HepG2 (cell line): Measurements from ENCODE around the gene PPP1R7. TPM values are rescaled to one million over a fixed set of nuclear protein-coding genes. Genes with fewer than 3 reads are reported as not detected.
A peak's percentile ranks its signal among the peaks of the same experiment; 100 is the strongest.

ENCODE experiments used
- ATAC-seq: fragments of 200-7000 bp; cut with Tn5 transposase; 3 replicates; pipeline ENCODE4 v1.9.1; 2020; ENCODE audit warnings: mild to moderate bottlenecking, moderate library complexity
- BruUV-seq: library from RNA; stranded (reverse); fragments of 400-500 nt; replicated peaks from 2 replicates; lab custom pipeline; 2021; lab: Mats Ljungman, UMichigan
- CTCF ChIA-PET: fragments of 300-600 bp; formaldehyde crosslinking; extraction: SDS; loops from one replicate; lab custom pipeline; 2021; ENCODE audit warnings: low total read pairs, inconsistent platforms, low intra/inter-chr PET ratio; lab: Yijun Ruan, JAX
- POLR2A ChIA-PET: fragments of 350-600 bp; sonication (Branson Sonifier 250); formaldehyde crosslinking; loops from one replicate; lab custom pipeline; 2020; ENCODE audit warnings: antibody characterized with exemption, inconsistent platforms; lab: Yijun Ruan, JAX
- DNase-seq: peaks from one replicate; pipeline ENCODE4 v3.0.0-alpha.2; 2015; ENCODE audit warnings: low spot score
- FAIRE-seq: peaks from 3 replicates; lab custom pipeline; 2011; peaks lifted over from hg19 to GRCh38; lab: Jason Lieb, UNC
- H2AFZ ChIP-seq: one replicate; pipeline ENCODE4 v1.6.1; 2011; ENCODE audit warnings: low read length, inconsistent platforms
- H3K27ac ChIP-seq: fragments of 300-600 bp; 3 replicates; pipeline ENCODE4 v1.8.0; 2011; ENCODE audit warnings: mixed run types, mild to moderate bottlenecking, mixed read lengths, low read length, inconsistent platforms; ENCODE audit not compliant: insufficient read depth; ENCODE audit errors: extremely low read length
- H3K27me3 ChIP-seq, 2 experiments: fragments of 200-600 bp in 1 of 2; 2 replicates in 1 of 2; 3 replicates in 1 of 2; pipeline versions ENCODE4 v1.6.0 to v1.8.0; 2011; ENCODE audit warnings: low read length in 2 of 2, mild to moderate bottlenecking in 2 of 2, moderate library complexity in 2 of 2, inconsistent platforms in 1 of 2; ENCODE audit not compliant: insufficient read depth in 2 of 2, control insufficient read depth in 1 of 2
- H3K36me3 ChIP-seq, 2 experiments: fragments of 200-600 bp in 1 of 2; replicated peaks in 1 of 2; 2 replicates in 1 of 2; 3 replicates in 1 of 2; pipeline versions ENCODE4 v1.5.1 to v1.8.0; 2011; ENCODE audit warnings: low read length in 2 of 2, inconsistent platforms in 1 of 2; ENCODE audit not compliant: insufficient read depth in 2 of 2, control insufficient read depth in 1 of 2
- H3K4me1 ChIP-seq: 2 replicates; pipeline ENCODE4 v1.5.1; 2012; ENCODE audit warnings: low read length, inconsistent platforms; ENCODE audit not compliant: insufficient read depth
- H3K4me2 ChIP-seq: 2 replicates; pipeline ENCODE4 v1.6.0; 2011; ENCODE audit warnings: low read depth, low read length, inconsistent platforms
- H3K4me3 ChIP-seq, 3 experiments: fragments of 200-600 bp in 1 of 3; sonication (generic), shearing (Covaris generic) in 1 of 3; replicated peaks in 1 of 3; 2 replicates each; pipeline ENCODE4 v1.5.1; 2011 to 2016; ENCODE audit warnings: low read length in 3 of 3, inconsistent platforms in 2 of 3, low read depth in 2 of 3, mild to moderate bottlenecking in 2 of 3, control low read depth in 1 of 3, mixed read lengths in 1 of 3; ENCODE audit not compliant: insufficient read depth in 1 of 3
- H3K79me2 ChIP-seq: one replicate; pipeline ENCODE4 v1.6.1; 2011; ENCODE audit warnings: low read length, inconsistent platforms; ENCODE audit not compliant: insufficient read depth
- H3K9ac ChIP-seq: 2 replicates; pipeline ENCODE4 v1.6.0; 2011; ENCODE audit warnings: mild to moderate bottlenecking, low read depth, low read length, inconsistent platforms; ENCODE audit not compliant: insufficient read depth
- H3K9me3 ChIP-seq: 2 replicates; pipeline ENCODE4 v1.5.1; 2012; ENCODE audit warnings: mild to moderate bottlenecking, low read length
- H4K20me1 ChIP-seq: 2 replicates; pipeline ENCODE4 v1.6.0; 2011; ENCODE audit warnings: inconsistent platforms, mild to moderate bottlenecking, low read length, moderate library complexity; ENCODE audit not compliant: insufficient read depth
- ARNT2 ChIP-seq: sonication (generic); formaldehyde crosslinking; IDR thresholded peaks from 2 replicates; pipeline ENCODE4 v1.8.0; 2022; ENCODE audit warnings: mild to moderate bottlenecking, low read depth, missing genetic modification reagents, moderate library complexity
- ETV6 ChIP-seq: sonication (generic); formaldehyde crosslinking; conservative IDR thresholded peaks from 2 replicates; pipeline ENCODE4 v1.4.0; 2020; ENCODE audit warnings: missing genetic modification reagents
- NRL ChIP-seq: sonication (generic); formaldehyde crosslinking; IDR thresholded peaks from 2 replicates; pipeline ENCODE4 v1.5.0; 2020; ENCODE audit warnings: missing genetic modification reagents, mild to moderate bottlenecking, moderate library complexity, borderline replicate concordance
- RFX1 ChIP-seq: fragments of 450-650 bp; IDR thresholded peaks from 2 replicates; pipeline ENCODE4 v1.6.1; 2017
- SMC3 ChIP-seq: IDR thresholded peaks from 2 replicates; pipeline ENCODE4 v1.6.1; 2011; ENCODE audit warnings: low read length, improper control_type of control experiment
- SRF ChIP-seq: IDR thresholded peaks from 2 replicates; pipeline ENCODE4 v1.6.1; 2011; ENCODE audit warnings: mild to moderate bottlenecking, low read depth, low read length, moderate library complexity
- TFE3 ChIP-seq: IDR thresholded peaks from 2 replicates; pipeline ENCODE4 v1.6.1; 2016
- ZMYM2 ChIP-seq: sonication (generic); formaldehyde crosslinking; IDR thresholded peaks from 2 replicates; pipeline ENCODE4 v1.8.0; 2022; ENCODE audit warnings: mild to moderate bottlenecking, missing genetic modification reagents
- ZNF282 ChIP-seq: fragments of 450-650 bp; IDR thresholded peaks from 2 replicates; pipeline ENCODE4 v1.6.1; 2018; ENCODE audit not compliant: partially characterized antibody
- ZNF512B ChIP-seq: sonication (generic); formaldehyde crosslinking; IDR thresholded peaks from 2 replicates; pipeline ENCODE4 v1.5.1; 2020; ENCODE audit warnings: missing genetic modification reagents, mild to moderate bottlenecking, borderline replicate concordance
- ZNF7 ChIP-seq: IDR thresholded peaks from 2 replicates; pipeline ENCODE4 v1.6.1; 2016; ENCODE audit warnings: missing biosample characterization, missing genetic modification reagents
- ZSCAN12 ChIP-seq: sonication (generic); formaldehyde crosslinking; IDR thresholded peaks from 2 replicates; pipeline ENCODE4 v1.9.0; 2021; ENCODE audit warnings: mild to moderate bottlenecking, missing genetic modification reagents
- WGBS: methylation state at CpG from one replicate; pipeline ENCODE4 v1.1.6; 2017; ENCODE audit warnings: low lambda C conversion rate; 5-methylcytosine and 5-hydroxymethylcytosine counted together
- in situ Hi-C: cut with HindIII; loops from 2 replicates; pipeline ENCODE4 v1.10.0; 2017; ENCODE audit warnings: low pct_unique_long_range_greater_than_20kb; ENCODE audit not compliant: extremely low pct_ligation_motif_present
- intact Hi-C: fragments of 100-400 bp; cut with micrococcal nuclease; formaldehyde crosslinking; loops from one replicate; pipeline ENCODE4 v1.10.0; 2022; ENCODE audit not compliant: unreplicated experiment
- polyA plus RNA-seq, 8 experiments: library from polyadenylated mRNA; depleted of rRNA in 3 of 8; stranded (reverse) in 7 of 8; unstranded in 1 of 8; fragments of >200 nt; fragmentation: Illumina TruSeq in 4 of 8; extraction: Trizol in 4 of 8; gene quantifications; 2 replicates each; pipeline versions ENCODE4 v1.2.1 to v1.2.3, GENCODE V29; 2011 to 2016; ENCODE audit warnings: low read depth in 4 of 8, missing spikeins in 1 of 8, mixed read lengths in 1 of 8; ENCODE audit not compliant: insufficient read depth in 1 of 8
- total RNA-seq, 5 experiments: library from RNA; depleted of rRNA; stranded (reverse); fragments of >200 nt; fragmentation: Illumina TruSeq; extraction: Trizol; gene quantifications; 2 replicates each; pipeline ENCODE4 v1.2.3, GENCODE V29; 2016; ENCODE audit warnings: low read depth in 1 of 5

Gene PPP1R7
- total and polyA plus RNA-seq, 2 of the 13 experiments (the other 11 are each of a cell fraction or from before 2014, with no cell fraction given) = 33.3 to 67.9 TPM

- TF ChIP-seq ZNF512B (no peak), NRL (no peak), ETV6 (CRISPR knock-in tag) (no peak), TFE3 (CRISPR knock-in tag) (no peak), ZSCAN12 (CRISPR knock-in tag) (no peak), RFX1 (no peak)
Measured at GRCh38 chr2:241118737-241119505, 31.3 kb upstream of the PPP1R7 start (continued).

- CTCF ChIA-PET = no interaction called here
Measured at GRCh38 chr2:241120440-241120839, 29.8 kb upstream of the PPP1R7 start.

More at GRCh38 chr2:241120440-241120839, 29.8 kb upstream of the PPP1R7 start:
- POLR2A ChIA-PET = no interaction called here
- in situ Hi-C loops = no loop called here
- intact Hi-C loops = no loop called here
- no peak overlapping the region for H3K4me2 ChIP-seq
- H4K20me1 ChIP-seq = no peaks in the 10 kb centered on the region
- no peak overlapping the region for H2AFZ ChIP-seq
- H3K4me1 ChIP-seq = no peaks in the 10 kb centered on the region
- ATAC-seq (no peak), FAIRE-seq (peak; percentile 52), DNase-seq (no peak)
- H3K9me3 ChIP-seq = no peaks in the 10 kb centered on the region
- no TSS peak for BruUV-seq
- H3K27me3 ChIP-seq = no peaks in the 10 kb centered on the region
- WGBS = 98% methylated on average over 2 of the region's 2 CpGs
- H3K27ac ChIP-seq = no peak overlapping the region
- no peak overlapping the region for H3K4me3 ChIP-seq
- peaks cover 12 to 24% of the 10 kb centered on the region in 2 experiments; a peak in 4 of 5 replicates for H3K36me3 ChIP-seq
- no peak overlapping the region for H3K9ac ChIP-seq
- H3K79me2 ChIP-seq = no peaks in the 10 kb centered on the region
- TF ChIP-seq ZNF7 (CRISPR knock-in tag) (peak; percentile 88), SRF (no peak), ZMYM2 (CRISPR knock-in tag) (no peak), SMC3 (no peak), ZNF282 (no peak), ARNT2 (no peak)
- TF ChIP-seq, all 625 proteins: peak for 1
